ENCODE results near the gene STAG3.
"Not testable (repeated sequence)": the region's sequence is repeated elsewhere in the genome, so short reads cannot be mapped to it uniquely, and the experiment has no call there.

STAG3 gene

DNA sequence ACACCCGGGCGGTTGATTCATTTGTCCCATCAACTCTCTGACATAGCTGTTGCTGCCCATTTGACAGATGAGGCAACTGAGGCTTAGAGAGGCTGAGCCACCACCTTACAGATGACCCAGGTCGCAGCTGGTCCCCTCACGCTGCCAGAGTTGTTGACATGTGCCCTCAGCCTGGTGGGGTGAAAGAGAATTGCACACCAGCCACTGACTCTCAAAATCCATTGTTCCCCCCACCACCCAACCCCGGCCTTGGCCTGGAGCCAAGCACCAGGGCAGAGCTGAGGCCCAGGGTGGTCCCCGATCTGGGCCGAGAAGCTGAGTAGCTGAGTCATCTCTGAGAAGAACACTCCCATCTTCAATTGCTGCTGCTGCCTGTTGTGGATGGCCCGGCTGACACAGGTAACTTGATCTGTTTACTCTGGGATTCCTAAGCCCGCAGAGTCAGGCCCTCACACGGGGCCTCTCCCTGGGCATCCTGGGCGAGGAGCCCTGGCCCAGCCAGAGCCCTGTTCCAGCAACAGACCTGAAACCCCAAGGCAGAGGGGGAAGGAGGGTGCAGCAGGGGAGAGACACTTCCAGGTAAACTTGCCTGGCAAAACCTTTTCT, 69.5 kb downstream of the STAG3 start:
- DNase-seq (ENCODE audit: low read depth) = no peak

DNA sequence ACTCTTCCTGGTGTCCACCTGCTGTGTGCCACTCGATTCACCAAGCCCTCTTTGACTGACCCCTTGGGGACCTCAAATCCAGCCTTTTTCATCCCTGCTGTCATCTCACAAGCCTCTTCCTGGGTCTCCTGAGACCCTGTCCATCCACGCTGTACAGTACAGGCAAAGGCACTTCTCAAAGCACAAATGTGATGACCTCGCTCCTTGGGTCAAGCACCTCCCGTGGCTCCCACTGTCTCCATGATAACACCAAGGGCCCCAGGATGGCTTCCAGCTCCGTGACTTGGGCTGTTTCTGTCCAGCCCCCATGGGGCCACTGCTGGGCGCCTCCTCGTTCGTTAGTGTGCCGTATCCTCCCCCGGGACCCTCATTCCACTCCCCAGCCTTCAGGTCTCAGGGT, 70.8 kb downstream of the STAG3 start:
- DNase-seq (ENCODE audit: low read depth) = no peak

DNA sequence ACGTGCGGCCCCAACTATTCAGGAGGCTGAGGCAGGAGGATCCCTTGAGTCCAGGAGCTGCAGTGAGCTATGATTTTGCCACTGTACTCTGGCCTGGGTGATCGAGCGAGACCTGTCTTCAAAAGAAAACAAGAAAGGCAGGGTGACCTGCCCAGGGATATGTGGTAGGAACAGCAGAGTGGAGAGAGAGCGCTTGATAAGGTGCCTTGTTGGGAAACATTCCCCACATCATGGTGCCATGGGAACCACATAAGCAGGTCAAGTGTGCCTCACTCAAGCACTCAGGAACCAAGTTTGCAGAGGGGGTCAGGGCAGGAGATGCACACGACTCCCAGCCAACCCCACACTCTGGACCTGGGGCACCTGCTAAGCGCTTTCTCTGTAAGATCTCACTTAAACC, 79.3 kb downstream of the STAG3 start:
- DNase-seq (ENCODE audit: low read depth) = no peak

DNA sequence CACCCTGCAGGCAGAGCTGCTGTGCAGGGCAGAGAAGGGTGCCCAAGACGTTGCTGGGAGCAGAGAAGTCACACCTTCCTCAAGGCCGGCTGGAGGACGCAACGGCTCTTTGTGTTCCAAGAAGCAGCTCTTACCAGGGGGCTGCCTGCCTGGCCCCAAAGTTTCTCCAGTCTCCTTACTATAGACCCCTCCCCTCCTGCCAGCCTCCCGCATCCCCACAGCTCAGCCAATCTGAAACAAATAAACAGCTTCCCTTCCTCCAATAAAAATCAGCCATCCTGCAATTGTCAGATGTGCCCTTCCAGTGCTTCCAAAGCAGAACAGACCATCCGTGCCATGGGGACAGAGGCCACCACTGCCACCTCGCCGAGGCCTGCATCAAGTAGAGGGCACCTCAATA, 82.3 kb downstream of the STAG3 start:
- not testable (repeated sequence) for DNase-seq (ENCODE audit: low read depth)

DNA sequence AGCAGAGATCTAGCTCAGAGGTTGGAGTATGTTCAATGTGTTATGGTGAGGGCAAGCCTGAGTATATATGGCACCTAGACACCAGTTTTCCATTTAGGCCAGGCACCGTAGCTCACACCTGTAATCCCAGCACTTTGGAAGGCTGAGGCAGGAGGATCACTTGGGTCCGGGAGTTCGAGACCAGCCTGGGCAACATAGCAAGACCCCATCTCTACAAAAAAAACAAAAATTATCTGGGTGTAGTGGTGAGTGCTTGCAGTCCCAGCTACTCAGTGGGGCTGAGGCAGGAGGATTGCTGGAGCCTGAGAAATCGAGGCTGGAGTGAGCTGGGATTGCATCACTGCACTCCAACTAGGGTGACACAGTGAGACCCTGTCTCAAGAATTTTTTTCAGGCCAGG, 85.2 kb downstream of the STAG3 start:
- DNase-seq (ENCODE audit: low read depth) = not testable (repeated sequence)
